Suppressor macrophage treated with lipopolysaccharide for 4 hours (primary cell): ENCODE data around the gene PADI2.

Source experiments
- DNase-seq: peaks from one replicate; pipeline ENCODE4 v3.0.0-alpha.2; 2020

Gene PADI2

GRCh38 chr1:17119076-17119772 is at the start of gene PADI2:
PADI2 (minus strand) TSS chr1:17119451; CDS start chr1:17119371, 80 bp downstream.
- DNase-seq, result peak; percentile 81

GRCh38 chr1:17168091-17168876 is 49.0 kb upstream of the PADI2 start:
- DNase-seq, result no peak

DNA sequence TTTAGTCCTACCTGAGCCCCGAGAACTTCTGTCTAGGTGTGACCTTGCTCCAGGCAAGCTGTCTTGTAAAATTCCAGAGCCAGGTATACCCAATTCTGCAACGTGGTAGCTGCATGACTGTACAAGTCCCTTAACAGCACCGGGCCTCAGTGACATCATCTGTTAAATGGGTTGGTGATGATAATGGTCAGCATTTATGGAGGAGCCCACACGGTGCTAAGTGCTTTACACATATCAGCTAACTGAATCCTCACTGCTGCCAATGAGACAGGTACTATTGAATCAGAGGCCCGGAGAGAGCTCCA is 48.5 kb upstream of the PADI2 start:
- no peak for DNase-seq

DNA sequence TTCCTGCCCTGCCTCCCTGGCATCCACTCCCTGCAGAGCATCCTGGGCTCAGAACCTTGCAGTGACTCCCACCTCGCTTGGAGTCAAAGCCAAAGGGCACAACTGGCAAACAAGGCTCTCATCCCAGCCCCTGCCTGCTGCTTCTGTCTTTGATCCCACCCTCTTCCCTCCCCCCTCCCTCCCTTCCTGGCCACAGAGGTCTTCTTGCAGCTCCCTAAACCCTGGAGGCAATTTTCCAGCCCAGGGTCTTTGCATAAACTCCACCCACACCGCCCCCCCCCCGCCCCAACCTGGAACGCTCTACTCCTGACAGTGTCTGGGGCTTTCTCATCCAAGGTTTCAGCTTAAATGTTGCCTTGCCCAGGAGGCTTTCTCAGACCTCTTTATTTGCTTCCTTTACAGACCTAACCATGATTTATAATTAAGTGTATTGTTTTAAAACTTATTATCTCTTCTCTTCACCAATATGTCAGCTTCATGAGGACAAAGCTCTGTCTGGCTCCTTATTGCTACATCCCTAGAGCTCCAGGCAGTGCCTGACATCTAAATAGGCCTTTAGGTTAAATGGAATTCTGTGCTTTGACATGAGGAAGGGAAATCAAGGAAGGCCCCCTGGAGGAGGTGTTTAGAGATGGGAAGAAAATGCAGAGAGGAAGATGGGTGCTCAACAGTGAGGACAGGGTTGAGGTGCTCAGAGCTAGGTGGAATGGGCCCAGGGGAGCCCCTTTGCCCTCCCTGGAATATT is 48.0 kb upstream of the PADI2 start:
- DNase-seq, result no peak

DNA sequence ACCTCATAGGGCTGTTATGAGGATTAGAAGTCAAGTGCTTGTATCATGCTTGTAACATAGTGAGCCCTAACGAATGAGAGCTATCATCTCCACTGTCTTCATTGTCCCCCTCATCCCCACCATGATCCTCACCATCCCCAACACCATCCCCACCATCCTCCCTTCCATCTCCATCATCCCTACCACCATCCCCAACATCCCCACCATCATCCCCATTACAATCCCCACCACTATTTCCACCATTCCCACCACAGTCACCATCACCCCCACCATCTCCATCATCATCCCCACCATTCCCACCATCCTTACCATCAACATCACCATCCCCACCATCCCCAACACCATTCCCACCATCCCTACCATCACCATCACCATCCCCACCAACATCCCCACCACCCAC is 46.6 kb upstream of the PADI2 start:
- no peak for DNase-seq

GRCh38 chr1:17163789-17164666 is 44.8 kb upstream of the PADI2 start:
- no peak for DNase-seq

- DNase-seq, result no peak
Observed at GRCh38 chr1:17163371-17163770, 44.1 kb upstream of the PADI2 start.

DNA sequence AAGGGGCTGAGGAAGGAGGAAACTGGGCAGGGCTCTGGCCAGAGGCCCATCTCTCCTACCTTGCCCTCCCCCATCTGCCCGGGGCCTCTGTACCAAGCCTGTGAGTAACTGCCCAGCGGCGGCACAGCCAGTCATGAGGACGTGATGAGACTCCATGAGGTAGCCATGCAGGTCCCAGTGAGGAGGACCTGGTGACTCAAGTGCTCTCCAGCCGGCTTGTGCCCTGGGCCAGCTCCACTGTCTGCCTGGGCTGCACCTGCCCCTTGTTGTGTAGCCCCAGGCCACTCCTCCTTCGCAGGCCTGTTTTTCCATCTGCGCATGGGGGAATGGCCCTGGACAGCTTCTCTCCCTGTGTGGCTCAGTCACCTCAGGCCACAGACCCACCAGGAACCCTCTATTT is 43.7 kb upstream of the PADI2 start:
- no peak for DNase-seq

DNA sequence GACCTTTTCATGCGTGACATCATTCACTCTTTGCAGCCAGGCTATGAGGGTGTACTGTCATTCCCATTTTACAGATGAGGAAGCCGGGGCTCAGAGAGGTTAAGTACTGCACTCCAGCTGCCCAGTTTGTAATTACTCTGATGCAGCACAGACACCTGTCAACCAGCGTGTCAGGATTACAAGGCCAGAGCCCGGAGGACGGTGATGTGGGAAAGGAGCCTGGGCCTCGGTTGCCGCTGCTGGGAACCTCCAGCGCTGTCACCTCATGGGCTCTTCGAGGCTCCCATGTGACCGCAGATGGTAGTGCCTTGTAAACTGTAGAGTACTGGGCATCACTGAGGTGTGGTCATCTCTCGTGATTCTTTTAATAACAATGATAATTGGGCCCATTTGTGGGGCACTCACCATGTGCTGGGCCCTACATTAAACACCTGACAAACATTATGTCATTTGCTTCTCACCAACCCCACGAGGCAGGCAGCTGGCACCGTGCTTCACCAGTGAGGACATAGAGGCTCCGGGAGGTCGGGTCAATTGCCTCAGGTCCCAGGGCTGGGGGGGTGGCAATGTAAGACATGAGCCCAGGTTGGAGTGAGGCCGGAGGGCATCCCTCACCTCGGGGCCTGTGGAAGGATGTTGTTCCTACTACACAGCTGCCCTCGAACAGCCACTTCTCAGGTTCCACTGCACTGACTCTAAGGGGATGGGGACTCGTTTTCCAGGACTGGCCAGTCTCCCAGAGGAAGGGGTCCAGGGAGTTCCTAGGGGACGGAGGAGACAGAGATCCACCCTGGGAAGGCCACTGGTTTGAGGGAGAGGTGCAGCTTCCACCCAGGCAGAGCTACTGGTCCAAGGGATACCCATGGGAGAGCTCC is 42.9 kb upstream of the PADI2 start:
- DNase-seq, result no peak

- DNase-seq, result peak; percentile 52
Observed at GRCh38 chr1:17161137-17161740, 42.0 kb upstream of the PADI2 start.

DNA sequence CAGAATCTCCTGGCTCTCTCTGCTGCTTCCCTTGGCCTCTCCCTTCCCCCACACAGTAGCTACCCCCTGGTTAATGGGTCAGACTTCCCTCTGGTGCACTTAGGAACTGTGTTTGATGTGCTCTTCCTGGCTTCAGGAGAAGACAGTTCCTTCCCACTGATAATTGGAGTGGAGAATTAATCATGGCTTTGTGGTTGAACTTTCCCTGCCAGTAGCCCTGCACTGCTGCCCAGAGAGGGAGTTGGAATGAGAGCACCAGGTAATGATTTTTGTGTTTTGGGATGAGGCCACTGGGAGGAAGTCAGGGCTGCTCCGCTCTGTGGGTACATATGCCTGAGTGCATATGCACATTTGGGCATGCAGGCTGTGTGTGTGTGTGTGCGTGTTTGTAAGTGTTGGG is 39.7 kb upstream of the PADI2 start:
- no peak for DNase-seq

GRCh38 chr1:17156108-17156507 is 36.9 kb upstream of the PADI2 start:
- no peak for DNase-seq

DNA sequence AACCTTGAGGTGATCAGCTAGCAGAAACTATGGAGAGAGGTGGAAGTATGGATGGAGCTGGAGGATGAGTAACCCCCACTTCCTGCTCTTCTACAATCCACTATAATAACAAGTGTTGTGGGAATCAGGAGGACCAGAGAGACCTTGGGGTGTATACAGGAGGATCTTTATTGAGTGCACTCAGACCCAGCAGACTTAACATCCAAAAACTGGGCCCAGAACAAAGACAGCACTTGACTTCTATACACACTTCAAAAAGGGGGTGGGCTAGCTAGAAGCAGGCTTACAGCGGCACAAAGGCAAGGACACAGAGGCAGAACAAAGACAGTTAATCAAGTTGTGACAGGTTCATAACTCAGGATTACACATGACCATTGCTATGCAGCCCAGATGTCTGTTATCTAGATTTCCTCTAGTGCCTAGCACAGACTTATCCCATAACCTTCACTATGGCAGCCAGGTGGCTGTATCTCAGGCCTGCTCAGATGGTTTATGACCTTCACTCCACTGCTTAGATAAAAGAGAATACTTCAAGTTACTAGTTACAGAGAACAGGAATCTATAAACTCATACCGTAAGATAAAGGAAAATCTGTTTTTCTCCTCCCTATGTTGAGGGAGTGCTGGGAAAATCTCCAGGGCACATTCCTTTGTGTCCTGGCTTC is 36.1 kb upstream of the PADI2 start:
- no peak for DNase-seq

GRCh38 chr1:17149771-17150170 is 30.5 kb upstream of the PADI2 start:
- no peak for DNase-seq

GRCh38 chr1:17148950-17149608 is 29.8 kb upstream of the PADI2 start:
- no peak for DNase-seq

DNA sequence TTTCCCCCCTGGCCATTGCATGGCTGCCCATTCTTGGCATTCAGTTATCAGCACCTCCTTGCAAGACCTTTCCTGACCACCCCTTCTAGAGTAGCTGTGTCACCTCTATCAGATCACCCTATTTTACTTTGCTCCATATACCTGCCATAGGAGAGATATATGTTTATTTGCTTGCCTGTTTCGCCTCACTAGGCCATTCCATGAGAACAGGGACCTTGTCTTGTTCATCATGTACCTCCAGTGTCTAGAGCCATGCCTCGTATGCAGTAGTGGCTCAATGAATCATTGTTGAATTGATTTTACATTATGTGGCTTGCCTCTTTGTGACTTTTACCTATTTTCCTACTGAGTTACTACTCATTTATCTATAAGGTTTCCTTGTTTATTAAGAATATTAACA is 26.4 kb upstream of the PADI2 start:
- DNase-seq, result no peak

DNA sequence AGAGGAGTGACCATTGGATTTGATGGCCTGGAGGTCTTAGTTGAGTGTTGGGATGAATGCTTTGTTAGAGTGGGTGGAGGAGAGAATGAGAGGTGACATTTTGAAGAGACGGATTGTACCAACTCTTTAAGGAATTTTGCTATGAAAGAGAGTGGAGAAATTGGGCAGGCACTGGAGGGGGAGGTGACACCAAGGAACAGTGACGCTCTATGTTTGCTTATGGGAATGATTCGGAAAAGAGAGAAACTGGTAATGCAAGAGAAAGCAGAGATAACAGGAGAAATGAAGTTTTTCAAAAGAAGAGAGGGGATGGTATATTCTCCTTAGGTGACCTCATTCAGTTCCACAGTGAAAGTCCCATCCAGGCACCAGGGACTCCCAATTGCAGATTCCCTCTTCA is 24.5 kb upstream of the PADI2 start:
- DNase-seq, result no peak

GRCh38 chr1:17141441-17142197 is 22.4 kb upstream of the PADI2 start:
- DNase-seq, result peak; percentile 80

- DNase-seq, result no peak
Observed at GRCh38 chr1:17140279-17140678, 21.0 kb upstream of the PADI2 start.

DNA sequence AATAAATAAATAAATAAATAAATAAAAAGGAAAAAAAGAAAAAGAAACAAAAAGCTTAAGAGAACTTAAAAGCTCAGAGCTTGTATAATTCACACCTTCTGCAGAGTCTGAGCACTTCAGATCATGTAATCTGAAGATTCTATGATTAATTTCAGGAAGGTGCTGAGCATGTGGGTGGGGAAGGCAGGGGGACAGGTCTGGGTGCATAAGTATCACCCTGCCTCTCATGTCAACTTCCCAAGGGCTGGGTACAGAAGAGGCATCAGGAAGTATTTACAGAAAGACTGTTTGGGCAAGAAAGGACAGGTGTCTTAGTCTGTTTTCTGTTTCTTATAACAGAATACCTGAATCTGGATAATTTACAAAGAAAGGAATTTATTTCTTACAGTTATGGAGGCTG is 20.4 kb upstream of the PADI2 start:
- no peak for DNase-seq
